Skeletal muscle tissue (tissue), 4 donors: Measurements from ENCODE around the gene HYKK. TPM values are rescaled to one million over a fixed set of nuclear protein-coding genes. Genes with fewer than 3 reads are reported as not detected.
A peak's percentile ranks its signal among the peaks of the same experiment; 100 is the strongest.
"Not testable (repeated sequence)": the region's sequence is repeated elsewhere in the genome, so short reads cannot be mapped to it uniquely, and the experiment has no call there.

Experiments used
- H3K27ac ChIP-seq: one replicate; pipeline ENCODE4 v1.7.0; 2013; ENCODE audit warnings: mild to moderate bottlenecking, low read depth, low read length, inconsistent platforms
- H3K27me3 ChIP-seq, 3 donors: one replicate each; pipeline ENCODE4 v1.7.0; 2013; ENCODE audit warnings: low read length in 3 of 3; ENCODE audit not compliant: control insufficient read depth in 3 of 3, insufficient read depth in 3 of 3
- H3K36me3 ChIP-seq, 3 donors: one replicate each; pipeline ENCODE4 v1.7.0; 2013; ENCODE audit warnings: low read length in 3 of 3; ENCODE audit not compliant: control insufficient read depth in 3 of 3, insufficient read depth in 3 of 3
- H3K4me1 ChIP-seq, 3 donors: one replicate each; pipeline ENCODE4 v1.7.0; 2013; ENCODE audit warnings: low read length in 3 of 3, mild to moderate bottlenecking in 3 of 3; ENCODE audit not compliant: control insufficient read depth in 3 of 3, insufficient read depth in 3 of 3
- H3K4me3 ChIP-seq, 3 donors: one replicate each; pipeline ENCODE4 v1.7.0; 2013; ENCODE audit warnings: low read length in 3 of 3
- H3K9ac ChIP-seq, 3 donors: one replicate each; pipeline ENCODE4 v1.7.0; 2013; ENCODE audit warnings: low read length in 3 of 3, mild to moderate bottlenecking in 3 of 3, moderate library complexity in 2 of 3, low read depth in 1 of 3
- H3K9me3 ChIP-seq, 3 donors: one replicate each; pipeline ENCODE4 v1.7.0; 2013; ENCODE audit warnings: low read length in 3 of 3; ENCODE audit not compliant: control insufficient read depth in 3 of 3
- total RNA-seq: library from RNA; depleted of rRNA; stranded (reverse); fragments of >200 nt; gene quantifications from one replicate; pipeline ENCODE4 v1.2.3, GENCODE V29; 2014
- donor health status: Osteomylitis.

Gene HYKK
- total RNA-seq, 1 donor from 2014 or later = 3.7 TPM

DNA sequence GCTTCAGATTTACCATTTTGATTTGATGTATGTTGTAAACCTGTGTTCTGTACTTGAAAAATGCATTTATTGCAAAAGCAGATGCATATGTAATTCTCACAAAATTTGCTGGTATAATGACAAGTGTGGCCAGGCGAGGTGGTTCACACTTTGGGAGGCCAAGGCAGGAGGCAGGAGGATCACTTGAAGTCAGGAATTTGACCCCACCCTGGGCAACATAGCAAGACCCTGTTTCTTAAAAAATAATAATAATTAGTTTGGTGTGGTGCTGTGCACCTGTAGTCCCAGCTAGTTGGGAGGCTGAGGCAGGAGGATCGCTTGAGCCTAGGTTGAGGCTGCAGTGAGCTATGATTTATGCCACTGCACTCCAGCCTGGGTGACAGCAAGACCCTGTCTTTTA lies 4.7 kb upstream of the HYKK start:
- Histone ChIP-seq H3K27ac (no peak overlapping the region), H3K36me3 (peaks cover 3 to 21% (median 8%) of the 10 kb centered on the region in 3 donors), H3K4me1 (peaks cover 0 to 6% (median 3%) of the 10 kb centered on the region in 3 donors), H3K9me3 (no peaks in the 10 kb centered on the region), H3K9ac (no peak overlapping the region), H3K27me3 (no peaks in the 10 kb centered on the region), H3K4me3 (no peak overlapping the region)

DNA sequence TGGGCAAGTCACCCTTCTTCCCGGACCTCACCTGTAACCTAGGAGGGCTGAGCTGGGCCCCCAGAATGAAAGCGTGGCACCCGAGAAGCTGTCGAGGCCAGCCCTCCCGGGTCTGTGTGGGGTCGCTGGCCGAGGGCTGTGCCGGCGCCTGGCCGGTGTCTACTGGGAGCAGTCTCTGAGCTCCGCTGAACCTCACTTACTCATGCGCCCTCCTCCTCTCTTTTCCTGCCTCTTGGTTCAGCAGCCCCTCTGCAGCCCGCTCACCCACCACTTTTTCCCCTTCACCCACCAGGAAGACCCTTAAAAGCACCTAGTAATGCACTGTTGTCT lies 419 bp downstream of the HYKK start:
- Histone ChIP-seq H3K36me3 (no peaks in the 10 kb centered on the region), H3K4me3 (peak overlapping the region; percentile 65 to 99 (median 96)), H3K27me3 (no peaks in the 10 kb centered on the region), H3K9me3 (no peaks in the 10 kb centered on the region), H3K27ac (no peak overlapping the region), H3K9ac (peak overlapping the region; percentile 77 to 87 (median 78)), H3K4me1 (peaks cover 7 to 17% (median 11%) of the 10 kb centered on the region in 3 donors)

DNA sequence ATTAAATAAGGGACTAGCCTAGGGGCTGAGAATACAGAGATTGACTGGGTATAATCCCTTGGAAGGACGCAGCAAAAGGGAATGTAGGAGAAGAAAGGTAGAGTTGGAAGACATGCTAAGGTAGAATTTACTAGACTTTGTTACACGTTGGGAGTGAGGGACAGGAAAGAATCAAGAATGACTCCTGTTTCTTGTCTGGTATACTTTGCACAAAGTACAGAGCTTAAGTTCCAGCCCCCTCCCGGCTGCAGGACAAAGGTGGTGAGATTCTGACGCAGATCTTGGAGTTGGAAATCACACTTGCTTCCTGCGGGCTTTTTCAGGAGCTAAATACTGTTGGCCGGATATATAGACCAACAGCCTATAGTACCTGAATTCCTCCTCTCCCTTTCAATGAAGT lies 895 bp downstream of the HYKK start:
- H3K4me1 ChIP-seq = peaks cover 7 to 17% (median 11%) of the 10 kb centered on the region in 3 donors
- H3K9me3 ChIP-seq = no peaks in the 10 kb centered on the region
- H3K27ac ChIP-seq = no peak overlapping the region
- peak overlapping the region; percentile 65 to 99 (median 96) for H3K4me3 ChIP-seq
- H3K9ac ChIP-seq = peak overlapping the region; percentile 77 to 87 (median 78)
- H3K27me3 ChIP-seq = no peaks in the 10 kb centered on the region
- no peaks in the 10 kb centered on the region for H3K36me3 ChIP-seq

DNA sequence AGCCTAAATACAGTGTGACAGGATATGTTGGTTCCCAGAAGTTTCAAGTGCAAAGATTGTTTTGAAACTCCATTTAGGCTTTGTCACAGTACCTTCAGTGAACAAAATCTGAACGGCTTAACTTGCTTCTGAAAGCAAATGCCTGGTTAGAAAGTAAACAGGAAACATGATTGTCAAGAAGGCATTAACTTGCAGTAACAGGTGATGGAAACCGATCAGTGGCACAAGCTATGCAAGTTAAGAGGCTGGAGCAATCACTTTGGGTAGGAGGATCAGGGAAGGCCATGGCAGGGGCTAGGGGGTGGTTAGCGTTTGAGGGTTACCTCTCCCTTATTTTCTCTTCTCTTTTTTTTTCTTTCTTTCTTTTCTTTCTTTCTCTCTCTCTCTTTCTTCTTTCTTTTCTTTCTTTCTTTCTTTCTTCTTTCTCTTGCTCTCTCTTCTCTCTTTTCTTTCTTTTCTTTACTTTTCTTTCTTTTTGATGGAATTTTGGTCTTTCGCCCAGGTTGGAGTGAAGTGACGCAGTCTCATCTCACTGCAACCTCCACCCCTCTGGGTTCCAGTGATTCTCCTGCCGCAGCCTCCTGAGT lies 2.4 kb downstream of the HYKK start:
- Histone ChIP-seq H3K4me3 (no peak overlapping the region), H3K36me3 (no peaks in the 10 kb centered on the region), H3K27me3 (no peaks in the 10 kb centered on the region), H3K27ac (no peak overlapping the region), H3K4me1 (peaks cover 7 to 17% (median 11%) of the 10 kb centered on the region in 3 donors), H3K9ac (no peak overlapping the region), H3K9me3 (no peaks in the 10 kb centered on the region)

DNA sequence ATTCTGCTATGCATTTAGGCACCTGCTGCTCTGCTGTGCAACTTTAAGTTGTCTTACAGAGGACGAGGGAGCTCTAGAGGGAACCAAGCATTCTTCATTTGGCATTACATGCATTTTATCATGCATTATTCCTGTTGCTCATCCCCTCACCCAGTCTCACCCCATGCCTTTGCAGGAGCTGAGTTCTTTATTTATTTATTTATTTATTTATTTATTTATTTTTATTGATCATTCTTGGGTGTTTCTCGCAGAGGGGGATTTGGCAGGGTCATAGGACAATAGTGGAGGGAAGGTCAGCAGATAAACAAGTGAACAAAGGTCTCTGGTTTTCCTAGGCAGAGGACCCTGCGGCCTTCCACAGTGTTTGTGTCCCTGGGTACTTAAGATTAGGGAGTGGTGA lies 12.7 kb downstream of the HYKK start:
- H3K27ac ChIP-seq, H3K9ac ChIP-seq, H3K4me3 ChIP-seq, H3K9me3 ChIP-seq, H3K36me3 ChIP-seq, H3K4me1 ChIP-seq, H3K27me3 ChIP-seq: not testable (repeated sequence)

DNA sequence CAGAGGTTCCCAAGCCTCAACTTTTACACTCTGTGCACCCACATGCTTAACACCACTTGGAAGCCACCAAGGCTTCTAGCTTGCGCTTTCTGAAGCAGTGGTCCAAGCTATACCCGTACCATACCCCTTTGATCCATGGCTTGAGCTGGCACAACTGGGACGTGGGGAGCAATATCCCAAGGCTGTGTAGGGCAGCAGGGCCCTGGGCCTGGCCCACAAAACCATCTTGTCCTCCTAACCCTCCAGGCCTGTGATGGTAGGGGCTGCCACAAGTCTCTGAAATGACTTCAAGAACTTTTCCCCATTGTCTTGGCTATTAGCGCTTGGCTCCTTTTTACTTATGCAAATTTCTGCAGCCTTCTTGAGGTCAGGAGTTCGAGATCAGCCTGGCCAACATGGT lies 16.9 kb downstream of the HYKK start:
- Histone ChIP-seq H3K27ac (no peak overlapping the region), H3K9me3 (no peaks in the 10 kb centered on the region), H3K4me3 (no peak overlapping the region), H3K36me3 (peaks cover 2 to 7% (median 3%) of the 10 kb centered on the region in 3 donors), H3K27me3 (no peaks in the 10 kb centered on the region), H3K9ac (no peak overlapping the region), H3K4me1 (no peaks in the 10 kb centered on the region)

DNA sequence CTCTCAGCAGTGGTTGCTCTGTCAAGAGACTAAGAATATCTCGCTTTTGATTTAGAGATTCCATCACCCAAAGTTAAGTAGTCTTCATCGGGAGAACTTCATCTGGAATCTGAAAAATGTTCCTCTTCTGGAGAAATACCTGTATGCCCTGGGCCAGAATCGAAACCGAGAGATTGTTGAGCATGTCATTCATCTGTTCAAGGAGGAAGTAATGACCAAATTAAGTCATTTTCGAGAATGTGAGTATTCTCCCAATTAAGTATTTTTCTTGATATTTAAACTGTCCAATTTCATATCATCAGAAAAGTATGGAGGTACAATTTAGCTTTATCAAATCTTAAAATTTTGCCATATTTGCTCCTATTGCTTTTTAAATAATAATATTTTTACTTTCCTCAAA lies 19.9 kb downstream of the HYKK start:
- no peaks in the 10 kb centered on the region for H3K9me3 ChIP-seq
- H3K36me3 ChIP-seq = peaks cover 0 to 7% (median 3%) of the 10 kb centered on the region in 3 donors
- H3K27me3 ChIP-seq = no peaks in the 10 kb centered on the region

DNA sequence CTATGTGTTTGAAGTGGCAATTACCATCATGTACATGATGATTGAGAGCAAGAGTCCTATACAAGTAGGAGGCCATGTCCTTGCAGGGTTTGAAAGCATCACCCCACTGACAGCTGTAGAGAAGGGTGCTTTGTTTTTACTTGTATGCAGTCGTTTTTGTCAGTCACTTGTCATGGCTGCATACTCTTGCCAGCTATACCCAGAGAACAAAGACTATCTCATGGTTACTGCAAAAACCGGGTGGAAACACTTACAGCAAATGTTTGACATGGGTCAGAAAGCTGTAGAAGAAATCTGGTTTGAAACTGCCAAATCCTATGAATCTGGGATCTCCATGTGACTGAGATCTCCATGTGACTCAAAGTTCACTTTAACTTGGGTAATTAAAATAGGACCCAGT lies 26.0 kb downstream of the HYKK start:
- Histone ChIP-seq H3K9ac (no peak overlapping the region), H3K9me3 (no peaks in the 10 kb centered on the region), H3K4me1 (no peaks in the 10 kb centered on the region), H3K27ac (no peak overlapping the region), H3K4me3 (no peak overlapping the region), H3K36me3 (peaks cover 0 to 4% (median 0%) of the 10 kb centered on the region in 3 donors), H3K27me3 (no peaks in the 10 kb centered on the region)

More for the DNA sequence above, 19.9 kb downstream of the HYKK start:
- H3K9ac ChIP-seq = no peak overlapping the region
- no peak overlapping the region for H3K27ac ChIP-seq
- no peak overlapping the region for H3K4me3 ChIP-seq
- H3K4me1 ChIP-seq = no peaks in the 10 kb centered on the region

DNA sequence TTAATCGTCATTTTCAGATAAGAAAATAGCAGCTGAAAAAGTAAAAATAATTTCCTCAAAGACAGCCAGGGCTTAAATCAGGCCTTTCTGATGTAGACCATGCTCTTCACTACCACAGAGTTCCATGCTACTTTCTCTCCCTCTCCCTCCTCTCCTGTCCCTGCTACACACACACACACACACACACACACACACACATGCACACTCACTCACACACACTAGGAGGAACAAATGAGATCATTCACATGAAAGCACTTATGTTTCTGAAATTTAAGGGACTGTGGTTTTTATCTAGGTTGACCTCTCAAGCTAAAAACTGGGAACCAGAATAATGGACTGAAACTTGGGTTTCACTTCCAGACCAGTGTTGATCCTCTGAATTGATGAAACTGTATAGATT lies 28.8 kb downstream of the HYKK start:
- peaks cover 2 to 3% (median 3%) of the 10 kb centered on the region in 3 donors for H3K4me1 ChIP-seq
- H3K4me3 ChIP-seq = no peak overlapping the region
- H3K27me3 ChIP-seq = no peaks in the 10 kb centered on the region
- no peak overlapping the region for H3K9ac ChIP-seq
- no peaks in the 10 kb centered on the region for H3K9me3 ChIP-seq
- H3K36me3 ChIP-seq = no peaks in the 10 kb centered on the region
- H3K27ac ChIP-seq = no peak overlapping the region

DNA sequence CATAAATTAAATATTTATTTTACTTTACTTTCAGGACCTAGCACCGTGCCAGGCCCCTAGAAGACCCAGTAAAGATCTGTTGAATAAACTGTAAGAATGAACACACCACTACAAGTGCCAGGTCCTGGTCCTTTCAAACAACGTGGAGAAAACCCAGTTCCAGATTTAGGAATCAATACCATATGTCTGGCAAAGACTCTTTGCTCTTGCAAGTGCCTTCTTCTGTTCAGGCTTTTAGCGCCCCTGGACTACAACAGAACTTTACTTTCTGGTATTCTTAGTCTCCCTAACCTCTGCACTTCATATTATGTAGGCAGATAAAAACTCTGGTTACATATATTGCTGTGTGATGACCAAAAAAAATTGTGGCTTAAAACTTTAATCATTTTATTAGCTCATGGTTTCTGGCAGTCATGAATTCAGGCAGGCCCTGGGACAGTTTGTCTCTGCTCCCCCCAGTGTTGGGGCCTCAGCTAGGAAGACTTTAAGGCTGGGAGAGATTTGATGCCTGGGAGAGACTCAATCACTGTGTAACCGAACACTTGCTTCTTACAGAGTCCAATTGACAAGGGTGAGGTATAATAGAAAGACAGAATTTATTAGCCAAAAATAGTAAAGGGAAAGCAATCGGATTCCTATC lies 30.0 kb downstream of the HYKK start:
- Histone ChIP-seq H3K4me1 (peaks cover 12 to 15% (median 13%) of the 10 kb centered on the region in 3 donors), H3K9ac (peak overlapping the region in 1 of 3 donors; percentile 4), H3K4me3 (no peak overlapping the region), H3K9me3 (no peaks in the 10 kb centered on the region), H3K36me3 (peaks cover 0 to 5% (median 2%) of the 10 kb centered on the region in 3 donors), H3K27ac (no peak overlapping the region), H3K27me3 (no peaks in the 10 kb centered on the region)
